ENCODE data around the gene PLXDC1. TPM values are rescaled to one million over a fixed set of nuclear protein-coding genes. Genes with fewer than 3 reads are reported as not detected.
"Not testable (repeated sequence)": the region's sequence is repeated elsewhere in the genome, so short reads cannot be mapped to it uniquely, and the experiment has no call there.

Gene PLXDC1
- total RNA-seq, 2 donors from 2014 or later, result 6.5 TPM; not detected in 1

DNA sequence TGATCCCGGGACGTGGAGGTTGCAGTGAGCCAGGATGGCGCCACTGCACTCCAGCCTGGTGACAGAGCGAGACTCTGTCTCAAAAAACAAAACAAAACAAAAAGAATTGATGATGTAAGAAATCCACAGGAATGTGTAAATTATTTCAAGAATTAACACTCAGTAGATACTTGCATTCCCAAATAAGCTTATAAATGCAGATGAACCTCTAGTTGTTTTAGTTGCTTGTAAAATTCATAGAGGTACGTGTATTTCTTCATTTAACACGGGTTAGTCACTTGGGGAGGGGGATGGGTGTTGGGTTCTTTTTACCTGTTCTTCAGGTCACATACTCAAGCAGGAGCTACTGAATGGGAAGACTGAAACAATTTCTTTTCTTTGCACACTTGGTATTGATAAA, 128.5 kb downstream of the PLXDC1 start:
- H3K9me3 ChIP-seq, result no peaks in the 10 kb centered on the region
- no peak for TF ChIP-seq POLR2A (IDR thresholded peaks at IDR 0.05)
- TF ChIP-seq, protein P1, sequence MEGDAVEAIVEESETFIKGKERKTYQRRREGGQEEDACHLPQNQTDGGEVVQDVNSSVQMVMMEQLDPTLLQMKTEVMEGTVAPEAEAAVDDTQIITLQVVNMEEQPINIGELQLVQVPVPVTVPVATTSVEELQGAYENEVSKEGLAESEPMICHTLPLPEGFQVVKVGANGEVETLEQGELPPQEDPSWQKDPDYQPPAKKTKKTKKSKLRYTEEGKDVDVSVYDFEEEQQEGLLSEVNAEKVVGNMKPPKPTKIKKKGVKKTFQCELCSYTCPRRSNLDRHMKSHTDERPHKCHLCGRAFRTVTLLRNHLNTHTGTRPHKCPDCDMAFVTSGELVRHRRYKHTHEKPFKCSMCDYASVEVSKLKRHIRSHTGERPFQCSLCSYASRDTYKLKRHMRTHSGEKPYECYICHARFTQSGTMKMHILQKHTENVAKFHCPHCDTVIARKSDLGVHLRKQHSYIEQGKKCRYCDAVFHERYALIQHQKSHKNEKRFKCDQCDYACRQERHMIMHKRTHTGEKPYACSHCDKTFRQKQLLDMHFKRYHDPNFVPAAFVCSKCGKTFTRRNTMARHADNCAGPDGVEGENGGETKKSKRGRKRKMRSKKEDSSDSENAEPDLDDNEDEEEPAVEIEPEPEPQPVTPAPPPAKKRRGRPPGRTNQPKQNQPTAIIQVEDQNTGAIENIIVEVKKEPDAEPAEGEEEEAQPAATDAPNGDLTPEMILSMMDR (IDR thresholded peaks at IDR 0.05), result no peak
- no peak overlapping the region for H3K27ac ChIP-seq
- intact Hi-C loops (cut with DNase I), result no loop called here
- DNase-seq (no peak), ATAC-seq (no peak)
- H3K4me3 ChIP-seq, result no peak overlapping the region
- peaks cover 8% of the 10 kb centered on the region for H3K4me1 ChIP-seq
- 85% methylated on average over 6 of the region's 6 CpGs for WGBS, 2 donors
- H3K27me3 ChIP-seq, result no peaks in the 10 kb centered on the region
- H3K36me3 ChIP-seq (replicated peaks in 1 of 2; ENCODE audit: insufficient read depth in 1 of 2, low read depth in 2 of 2), result no peaks in the 10 kb centered on the region

DNA sequence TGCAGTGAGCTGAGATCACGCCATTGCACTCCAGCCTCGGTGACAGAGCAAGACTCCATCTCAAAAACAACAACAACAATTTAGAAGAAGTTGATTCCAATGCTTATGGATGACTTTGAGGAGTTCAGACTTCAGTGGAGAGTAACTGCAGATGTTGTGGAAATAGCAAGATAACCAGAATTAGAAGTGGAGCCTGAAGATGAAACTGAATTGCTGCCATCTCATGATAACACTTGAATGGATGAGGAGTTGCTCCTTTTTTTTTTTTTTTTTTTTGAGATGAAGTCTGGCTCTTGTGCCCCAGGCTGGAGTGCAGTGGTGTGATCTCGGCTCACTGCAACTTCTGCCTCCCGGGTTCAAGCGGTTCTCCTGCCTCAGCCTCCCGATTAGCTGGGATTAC, 131.4 kb downstream of the PLXDC1 start:
- ATAC-seq; H3K4me1 ChIP-seq; H3K36me3 ChIP-seq (replicated peaks in 1 of 2; ENCODE audit: insufficient read depth in 1 of 2, low read depth in 2 of 2); H3K4me3 ChIP-seq; H3K9me3 ChIP-seq; intact Hi-C loops (cut with DNase I); H3K27me3 ChIP-seq; H3K27ac ChIP-seq; DNase-seq: not testable (repeated sequence)
- WGBS, 2 donors, result 79 to 80% methylated on average over 6 of the region's 6 CpGs

DNA sequence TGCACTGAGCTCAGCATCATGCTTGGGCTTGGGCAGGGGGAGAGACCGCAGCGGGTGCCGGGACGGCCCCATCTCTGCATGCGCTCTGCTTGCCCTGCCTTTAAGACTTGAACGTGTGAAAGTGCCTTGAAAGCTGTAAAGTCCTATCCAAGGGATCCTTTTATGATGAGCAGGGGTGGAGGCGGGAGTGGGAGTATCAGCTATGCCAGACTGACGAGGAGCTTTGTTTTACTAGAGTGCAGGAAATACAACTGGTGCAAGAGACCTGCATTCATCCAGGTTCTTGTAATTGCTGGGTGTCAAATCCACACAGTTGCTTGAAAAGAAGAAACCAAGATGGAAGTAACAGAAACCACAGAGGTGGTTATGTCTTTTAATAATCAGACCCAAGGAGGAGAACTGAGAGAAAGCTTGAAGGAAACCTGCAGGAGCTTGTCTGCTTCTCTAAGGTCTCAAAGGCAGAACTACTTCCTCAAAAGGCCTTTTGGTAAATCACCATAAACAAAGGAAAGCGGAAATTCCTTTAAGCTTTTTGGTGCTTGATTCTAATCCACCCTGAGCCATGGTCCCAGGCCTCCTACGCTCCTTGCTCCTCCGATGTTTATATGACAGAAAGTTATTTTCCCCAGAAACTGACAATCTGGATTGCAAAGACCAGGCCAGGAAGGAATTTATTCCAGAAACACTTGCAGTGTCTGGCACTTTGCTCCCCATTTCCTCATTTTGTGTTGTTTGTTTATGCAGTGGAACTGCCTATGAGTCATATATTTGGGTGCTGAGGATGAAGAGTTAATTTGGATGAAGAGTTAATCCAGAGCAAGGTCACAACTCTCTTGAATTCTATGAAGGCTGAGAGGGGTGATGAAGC, 132.9 kb downstream of the PLXDC1 start:
- H3K27ac ChIP-seq, result peak overlapping the region in 1 of 4 donors; percentile 5
- no peak for DNase-seq
- no peaks in the 10 kb centered on the region for H3K27me3 ChIP-seq
- H3K36me3 ChIP-seq (replicated peaks in 1 of 2; ENCODE audit: insufficient read depth in 1 of 2, low read depth in 2 of 2), result no peaks in the 10 kb centered on the region
- H3K9me3 ChIP-seq, result no peaks in the 10 kb centered on the region
- TF ChIP-seq POLR2A (IDR thresholded peaks at IDR 0.05), result no peak
- TF ChIP-seq, protein P1 (IDR thresholded peaks at IDR 0.05), result no peak
- H3K4me1 ChIP-seq, result no peaks in the 10 kb centered on the region
- ATAC-seq, result peak; percentile 18
- intact Hi-C loops (cut with DNase I), result no loop called here
- WGBS, 2 donors, result 68 to 78% methylated on average over 11 of the region's 11 CpGs
- H3K4me3 ChIP-seq, result no peak overlapping the region

DNA sequence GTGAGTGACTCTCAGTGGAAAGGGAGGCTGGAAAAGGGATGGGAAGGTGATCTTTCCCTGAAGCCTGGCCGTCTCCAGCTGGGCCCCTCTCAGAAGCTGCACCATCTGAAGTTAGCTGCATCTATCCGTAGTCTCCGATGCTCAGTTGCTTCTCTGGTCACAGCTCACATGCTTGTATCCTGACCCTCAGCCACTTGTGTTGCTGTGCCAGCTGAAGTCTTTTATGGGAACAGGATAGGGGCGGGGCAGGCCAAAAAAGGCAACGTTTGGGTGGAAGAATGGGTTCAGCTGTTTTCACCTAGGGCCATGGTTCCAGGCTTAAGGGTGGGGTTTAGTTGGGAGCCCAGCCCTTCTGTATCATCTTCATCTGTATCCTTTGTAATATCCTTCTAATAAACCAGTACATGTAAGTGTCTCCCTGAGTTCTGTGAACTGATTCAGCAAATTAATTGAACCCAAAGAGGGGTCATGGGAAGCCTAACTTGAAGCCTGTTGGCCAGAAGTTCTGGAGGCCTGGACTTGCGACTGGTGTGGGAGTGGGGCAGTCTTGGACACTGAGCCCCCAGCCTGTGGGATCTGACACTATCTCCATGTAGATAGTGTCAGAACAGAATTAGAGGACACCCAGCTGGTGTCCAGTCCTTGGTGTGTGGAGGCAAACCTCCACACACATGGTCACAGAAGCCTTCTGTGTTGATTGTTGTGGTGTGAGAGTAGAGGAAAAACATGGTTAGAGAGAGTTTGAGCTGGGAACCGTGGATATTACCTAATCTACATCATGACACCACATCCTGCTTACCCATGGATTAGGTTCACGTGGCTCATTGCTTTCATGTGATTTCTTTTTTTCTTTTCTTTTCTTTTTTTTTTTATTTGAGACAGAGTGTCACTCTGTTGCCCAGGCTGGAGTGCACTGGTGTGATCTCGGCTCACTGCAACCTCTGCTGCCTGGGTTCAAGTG, 135.0 kb downstream of the PLXDC1 start:
- intact Hi-C loops (cut with DNase I), result no loop called here
- Histone ChIP-seq H3K27me3 (no peaks in the 10 kb centered on the region), H3K4me1 (no peaks in the 10 kb centered on the region), H3K36me3 (replicated peaks in 1 of 2; ENCODE audit: insufficient read depth in 1 of 2, low read depth in 2 of 2) (no peaks in the 10 kb centered on the region), H3K27ac (no peak overlapping the region), H3K4me3 (no peak overlapping the region), H3K9me3 (no peaks in the 10 kb centered on the region)
- ATAC-seq (no peak), DNase-seq (no peak)
- TF ChIP-seq, protein P1 (IDR thresholded peaks at IDR 0.05), result no peak
- no peak for TF ChIP-seq POLR2A (IDR thresholded peaks at IDR 0.05)
- 69% methylated on average over 9 of the region's 9 CpGs for WGBS, 2 donors

DNA sequence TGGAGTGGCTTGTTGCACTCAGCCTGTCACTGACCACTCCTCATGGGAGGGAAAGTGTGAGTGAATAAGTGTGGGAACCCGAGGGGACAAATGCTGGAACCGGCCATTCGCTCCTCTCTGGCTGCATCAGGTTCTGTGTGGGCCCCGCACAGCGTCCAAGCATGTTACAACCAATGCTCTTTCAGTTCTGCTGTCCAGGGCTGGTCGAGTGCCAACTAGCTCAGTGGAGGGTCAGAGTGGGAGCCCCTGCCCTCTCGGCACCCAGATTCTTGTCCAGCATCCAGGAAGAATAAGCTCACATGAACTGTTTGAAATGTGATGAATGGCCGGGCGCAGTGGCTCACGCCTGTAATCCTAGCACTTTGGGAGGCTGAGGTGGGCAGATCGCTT, 135.9 kb downstream of the PLXDC1 start:
- Histone ChIP-seq H3K4me3 (no peak overlapping the region), H3K27ac (no peak overlapping the region), H3K27me3 (no peaks in the 10 kb centered on the region), H3K36me3 (replicated peaks in 1 of 2; ENCODE audit: insufficient read depth in 1 of 2, low read depth in 2 of 2) (no peaks in the 10 kb centered on the region), H3K4me1 (no peaks in the 10 kb centered on the region), H3K9me3 (no peaks in the 10 kb centered on the region)
- TF ChIP-seq POLR2A (IDR thresholded peaks at IDR 0.05), result no peak
- TF ChIP-seq, protein P1 (IDR thresholded peaks at IDR 0.05), result no peak
- no peak for ATAC-seq
- intact Hi-C loops (cut with DNase I), result no loop called here
- DNase-seq, result no peak
- WGBS, 2 donors, result 85 to 86% methylated on average over 6 to 11 of the region's 11 CpGs

Data from body of pancreas (tissue), 4 donors.